Osteocyte (in vitro differentiated cells): ENCODE data around the gene DECR2. TPM values are rescaled to one million over a fixed set of nuclear protein-coding genes. Genes with fewer than 3 reads are reported as not detected.

Experiments used
- DNase-seq: peaks from one replicate; pipeline ENCODE4 v3.0.0; 2021; ENCODE audit warnings: mixed read lengths; ENCODE audit not compliant: unreplicated experiment; ENCODE audit errors: extremely low spot score
- H3K27ac Mint-ChIP-seq: one replicate; pipeline ENCODE4 v1.8.0; 2021; ENCODE audit warnings: mild to moderate bottlenecking, mixed read lengths; ENCODE audit not compliant: unreplicated experiment
- H3K27me3 Mint-ChIP-seq: one replicate; pipeline ENCODE4 v1.8.0; 2021; ENCODE audit warnings: mixed read lengths; ENCODE audit not compliant: unreplicated experiment
- H3K36me3 Mint-ChIP-seq: one replicate; pipeline ENCODE4 v1.8.0; 2021; ENCODE audit warnings: mixed read lengths; ENCODE audit not compliant: unreplicated experiment
- H3K4me1 Mint-ChIP-seq: one replicate; pipeline ENCODE4 v1.8.0; 2021; ENCODE audit warnings: mixed read lengths; ENCODE audit not compliant: unreplicated experiment
- H3K4me3 Mint-ChIP-seq: one replicate; pipeline ENCODE4 v1.8.0; 2021; ENCODE audit warnings: mild to moderate bottlenecking, moderate library complexity, mixed read lengths; ENCODE audit not compliant: unreplicated experiment
- H3K9me3 Mint-ChIP-seq: one replicate; pipeline ENCODE4 v1.8.0; 2021; ENCODE audit warnings: mixed read lengths; ENCODE audit not compliant: unreplicated experiment
- total RNA-seq: library from RNA; stranded (reverse); gene quantifications from 2 replicates; pipeline ENCODE4 v1.2.1, GENCODE V29; 2021
- TF ChIP-seq, protein P1 (sequence below): fragments of 200-600 bp; sonication (generic); IDR thresholded peaks from 2 replicates; pipeline ENCODE4 v1.5.0; 2021; ENCODE audit warnings: antibody characterized with exemption, mild to moderate bottlenecking, moderate library complexity

Gene DECR2
- total RNA-seq, 1 donor from 2014 or later = 23.4 TPM

DNA sequence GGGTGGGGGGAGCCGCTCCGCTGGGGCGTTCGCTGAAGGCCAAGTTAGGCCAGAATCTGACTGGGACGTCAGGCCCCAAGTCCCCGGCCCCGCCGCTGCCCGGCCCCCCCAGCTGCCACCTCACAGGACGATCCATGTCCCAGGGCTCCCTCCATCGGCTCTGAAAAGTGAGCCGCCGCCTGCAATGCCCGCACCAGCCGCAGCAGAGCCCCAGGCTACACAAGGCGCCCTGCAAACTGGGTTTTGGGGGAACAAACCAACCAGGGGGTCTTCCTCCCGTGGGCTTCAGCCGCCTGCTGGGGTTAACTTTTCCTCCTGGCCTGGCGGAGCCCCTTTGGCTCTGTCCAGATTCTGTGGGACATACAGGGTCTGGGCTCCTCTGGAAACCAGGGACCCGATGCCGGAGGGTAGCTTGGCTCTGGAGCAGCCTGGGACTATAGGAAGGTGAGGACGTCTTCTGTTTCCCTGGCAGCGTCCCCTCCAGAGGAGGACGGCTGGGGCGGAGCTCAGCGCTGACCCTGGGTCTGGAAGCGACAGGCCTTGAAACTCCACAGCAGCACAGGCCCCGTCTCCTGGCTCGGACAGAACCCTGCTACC lies 3.9 kb upstream of the DECR2 start:
- Mint-ChIP-seq H3K36me3 (no peaks in the 10 kb centered on the region), H3K9me3 (no peaks in the 10 kb centered on the region), H3K27ac (peak overlapping the region; percentile 56), H3K4me3 (peak overlapping the region; percentile 60), H3K4me1 (peaks cover 29% of the 10 kb centered on the region), H3K27me3 (no peaks in the 10 kb centered on the region)
- TF ChIP-seq, protein P1, sequence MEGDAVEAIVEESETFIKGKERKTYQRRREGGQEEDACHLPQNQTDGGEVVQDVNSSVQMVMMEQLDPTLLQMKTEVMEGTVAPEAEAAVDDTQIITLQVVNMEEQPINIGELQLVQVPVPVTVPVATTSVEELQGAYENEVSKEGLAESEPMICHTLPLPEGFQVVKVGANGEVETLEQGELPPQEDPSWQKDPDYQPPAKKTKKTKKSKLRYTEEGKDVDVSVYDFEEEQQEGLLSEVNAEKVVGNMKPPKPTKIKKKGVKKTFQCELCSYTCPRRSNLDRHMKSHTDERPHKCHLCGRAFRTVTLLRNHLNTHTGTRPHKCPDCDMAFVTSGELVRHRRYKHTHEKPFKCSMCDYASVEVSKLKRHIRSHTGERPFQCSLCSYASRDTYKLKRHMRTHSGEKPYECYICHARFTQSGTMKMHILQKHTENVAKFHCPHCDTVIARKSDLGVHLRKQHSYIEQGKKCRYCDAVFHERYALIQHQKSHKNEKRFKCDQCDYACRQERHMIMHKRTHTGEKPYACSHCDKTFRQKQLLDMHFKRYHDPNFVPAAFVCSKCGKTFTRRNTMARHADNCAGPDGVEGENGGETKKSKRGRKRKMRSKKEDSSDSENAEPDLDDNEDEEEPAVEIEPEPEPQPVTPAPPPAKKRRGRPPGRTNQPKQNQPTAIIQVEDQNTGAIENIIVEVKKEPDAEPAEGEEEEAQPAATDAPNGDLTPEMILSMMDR = peak; percentile 32
- peak; percentile 89 for DNase-seq

DNA sequence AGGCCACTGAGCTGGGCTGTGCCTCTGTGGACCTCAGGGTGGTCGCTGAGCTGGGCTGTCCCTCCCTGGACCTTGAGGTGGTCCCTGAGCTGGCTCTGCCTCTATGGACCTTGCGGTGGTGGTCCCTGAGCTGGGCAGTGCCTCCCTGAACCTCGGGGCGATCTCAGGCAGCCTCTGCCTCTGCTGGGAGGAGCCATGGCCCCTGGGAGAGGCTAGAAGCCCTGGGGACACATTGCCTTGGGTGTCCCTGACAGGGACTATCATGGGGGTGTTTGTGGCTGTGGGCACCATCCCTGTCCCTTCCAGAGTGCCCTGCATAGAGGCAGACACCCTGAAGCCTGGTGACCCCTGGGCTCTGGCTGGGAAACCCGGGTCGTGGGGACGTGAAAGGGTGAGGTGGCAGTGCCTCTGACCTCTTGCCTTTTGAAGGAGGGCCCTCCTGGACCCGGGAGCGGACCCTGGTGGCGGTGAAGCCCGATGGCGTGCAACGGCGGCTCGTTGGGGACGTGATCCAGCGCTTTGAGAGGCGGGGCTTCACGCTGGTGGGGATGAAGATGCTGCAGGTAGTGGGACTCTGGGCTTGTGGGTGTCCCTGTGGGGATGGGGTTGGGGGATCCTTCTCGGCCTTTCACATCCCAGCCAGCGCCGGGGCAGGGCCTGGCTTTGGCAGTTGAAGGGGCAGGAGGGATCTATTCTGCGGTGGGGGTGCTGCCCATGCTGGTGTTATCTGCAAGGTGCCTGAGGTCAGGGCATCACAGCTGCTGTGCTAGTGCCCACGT lies 2.9 kb upstream of the DECR2 start:
- peak overlapping the region; percentile 56 for H3K27ac Mint-ChIP-seq

DNA sequence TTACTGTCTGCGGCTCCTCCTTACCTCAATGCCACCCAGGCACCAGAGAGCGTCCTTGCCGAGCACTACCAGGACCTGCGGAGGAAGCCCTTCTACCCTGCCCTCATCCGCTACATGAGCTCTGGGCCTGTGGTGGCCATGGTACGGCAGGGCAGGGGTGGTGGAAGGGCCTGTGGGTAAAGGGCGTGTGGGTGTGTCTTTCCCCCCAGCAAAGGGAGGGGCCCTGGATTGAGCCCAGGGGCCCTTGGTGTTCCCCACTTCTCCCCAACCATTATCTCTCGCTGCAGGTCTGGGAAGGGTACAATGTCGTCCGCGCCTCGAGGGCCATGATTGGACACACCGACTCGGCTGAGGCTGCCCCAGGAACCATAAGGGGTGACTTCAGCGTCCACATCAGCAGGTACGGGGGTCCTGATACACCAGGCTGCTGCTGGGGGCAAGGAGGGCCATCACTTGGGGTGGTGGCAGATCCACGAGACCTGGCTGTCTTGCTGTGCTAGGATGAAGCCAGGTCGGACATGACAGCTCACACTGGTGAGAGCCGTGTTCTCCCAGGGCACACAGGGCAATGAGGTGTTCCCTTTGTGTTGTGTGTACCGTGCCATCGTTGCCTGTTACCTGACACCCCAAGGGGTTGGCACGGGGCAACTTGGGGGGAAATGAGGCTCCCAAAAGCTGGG lies 2.2 kb upstream of the DECR2 start:
- Mint-ChIP-seq H3K36me3 (no peaks in the 10 kb centered on the region), H3K27ac (no peak overlapping the region), H3K9me3 (no peaks in the 10 kb centered on the region), H3K27me3 (no peaks in the 10 kb centered on the region), H3K4me1 (peaks cover 31% of the 10 kb centered on the region), H3K4me3 (no peak overlapping the region)
- no peak for DNase-seq
- TF ChIP-seq, protein P1 = no peak

More for the DNA sequence above, 2.9 kb upstream of the DECR2 start:
- Mint-ChIP-seq H3K4me1 (peaks cover 31% of the 10 kb centered on the region), H3K9me3 (no peaks in the 10 kb centered on the region), H3K27me3 (no peaks in the 10 kb centered on the region), H3K4me3 (peak overlapping the region; percentile 60), H3K36me3 (no peaks in the 10 kb centered on the region)
- TF ChIP-seq, protein P1 = no peak
- no peak for DNase-seq

DNA sequence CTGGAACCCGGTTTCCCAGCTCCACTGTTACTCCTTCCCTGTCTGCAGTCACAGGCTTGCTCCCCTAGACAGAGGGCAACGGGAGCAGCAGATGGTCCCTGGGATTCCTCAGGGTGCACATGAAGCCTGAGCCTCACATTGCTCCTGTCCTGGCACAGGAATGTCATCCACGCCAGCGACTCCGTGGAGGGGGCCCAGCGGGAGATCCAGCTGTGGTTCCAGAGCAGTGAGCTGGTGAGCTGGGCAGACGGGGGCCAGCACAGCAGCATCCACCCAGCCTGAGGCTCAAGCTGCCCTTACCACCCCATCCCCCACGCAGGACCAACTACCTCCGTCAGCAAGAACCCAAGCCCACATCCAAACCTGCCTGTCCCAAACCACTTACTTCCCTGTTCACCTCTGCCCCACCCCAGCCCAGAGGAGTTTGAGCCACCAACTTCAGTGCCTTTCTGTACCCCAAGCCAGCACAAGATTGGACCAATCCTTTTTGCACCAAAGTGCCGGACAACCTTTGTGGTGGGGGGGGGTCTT lies 1.6 kb upstream of the DECR2 start:
- Mint-ChIP-seq H3K4me1 (peaks cover 31% of the 10 kb centered on the region), H3K36me3 (no peaks in the 10 kb centered on the region), H3K27me3 (no peaks in the 10 kb centered on the region), H3K27ac (peak overlapping the region; percentile 81), H3K4me3 (peak overlapping the region; percentile 79), H3K9me3 (no peaks in the 10 kb centered on the region)
- no peak for DNase-seq
- TF ChIP-seq, protein P1 = no peak
